BLaER1 treated with 17β-estradiol and CSF1 and Interleukin-3, amounts not matched to agents 10 nM and 100 nM (cell line): Measurements from ENCODE around the gene JADE1.

Source experiments
- H3K27ac ChIP-seq, 11 experiments: shearing (Covaris generic); formaldehyde crosslinking; 2 replicates each; pipeline ENCODE4 v1.8.1; 2022
- H3K27me3 ChIP-seq, 11 experiments: shearing (Covaris generic); formaldehyde crosslinking; 2 replicates each; pipeline ENCODE4 v1.8.1; 2022
- H3K36me3 ChIP-seq, 11 experiments: shearing (Covaris generic); formaldehyde crosslinking; 2 replicates each; pipeline ENCODE4 v1.8.1; 2022
- H3K4me1 ChIP-seq, 10 experiments: shearing (Covaris generic); formaldehyde crosslinking; 2 replicates each; pipeline ENCODE4 v1.8.1; 2022
- H3K4me2 ChIP-seq, 11 experiments: shearing (Covaris generic); formaldehyde crosslinking; 2 replicates each; pipeline ENCODE4 v1.8.1; 2022
- H3K4me3 ChIP-seq, 10 experiments: shearing (Covaris generic); formaldehyde crosslinking; 2 replicates each; pipeline ENCODE4 v1.8.1; 2022
- H3K9ac ChIP-seq, 11 experiments: shearing (Covaris generic); formaldehyde crosslinking; 2 replicates each; pipeline ENCODE4 v1.8.1; 2022
- H3K9me3 ChIP-seq, 11 experiments: shearing (Covaris generic); formaldehyde crosslinking; replicated peaks in 1 of 11; 2 replicates each; pipeline ENCODE4 v1.8.1; 2022
- H4K20me1 ChIP-seq, 11 experiments: shearing (Covaris generic); formaldehyde crosslinking; 2 replicates each; pipeline ENCODE4 v1.8.1; 2022
- Cebpa-rat ChIP-seq, 11 experiments: shearing (Covaris generic); IDR thresholded peaks; 2 replicates each; pipeline ENCODE4 v1.8.1; 2022

The JADE1 gene

DNA sequence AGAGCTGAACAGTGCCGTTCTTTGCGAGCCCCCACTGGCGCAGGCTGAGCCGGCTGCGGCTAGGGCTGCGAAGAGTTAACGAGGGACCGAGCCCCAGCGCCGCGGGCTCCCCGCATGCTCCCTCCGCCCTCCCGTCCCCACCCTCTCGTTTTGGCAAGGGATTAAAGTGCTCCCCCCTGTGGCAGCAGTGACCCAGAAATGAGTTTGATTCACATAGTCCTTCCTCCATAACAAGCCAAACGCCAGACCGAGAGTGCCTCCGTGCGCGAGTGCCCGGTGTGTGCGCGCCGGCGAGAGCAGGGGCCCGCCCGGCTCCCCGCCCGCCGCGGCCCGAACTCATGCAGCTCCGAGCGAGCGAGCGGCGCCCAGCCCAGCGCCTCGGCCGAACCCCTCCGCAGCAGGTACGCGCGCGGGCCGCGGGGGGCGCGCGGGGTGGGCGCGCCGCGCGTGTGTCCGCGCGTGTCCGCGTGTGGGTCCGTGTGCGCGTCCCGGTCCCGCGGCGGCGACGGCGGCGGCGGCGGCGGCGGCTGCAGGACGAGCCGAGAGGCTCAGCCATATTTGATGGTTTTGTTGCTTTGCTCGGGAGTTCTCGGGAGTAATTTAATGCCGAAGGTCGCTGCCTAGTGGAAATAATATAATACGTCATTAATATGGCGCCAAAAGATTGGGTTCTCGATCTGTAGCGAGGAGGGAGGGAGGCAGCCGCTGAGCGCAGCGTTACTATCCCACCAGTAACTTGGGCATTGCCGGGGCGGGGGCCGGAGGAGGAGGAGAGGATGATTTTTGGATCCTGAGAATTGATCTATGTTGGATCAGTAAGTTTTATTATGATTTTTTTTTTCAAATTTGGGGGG is at the start of gene JADE1:
Gene JADE1, plus strand, starts transcription at position 224 of the 854 bp plus-strand sequence. CDS start 22,059 bp downstream, outside the sequence.
- Histone ChIP-seq H3K9me3 (peaks cover 0 to under 1% (median 0%) of the 10 kb centered on the region in 11 experiments; a peak in 4 of 22 replicates), H3K4me2 (peak within 1 kb of the TSS; percentile 79 to 99 (median 91)), H3K27me3 (no peaks in the 10 kb centered on the region), H3K4me1 (peaks cover 13 to 22% (median 17%) of the 10 kb centered on the region in 10 experiments), H4K20me1 (peaks cover 0 to 19% (median 0%) of the 10 kb centered on the region in 11 experiments; a peak in 4 of 22 replicates), H3K36me3 (no peaks in the 10 kb centered on the region), H3K4me3 (peak within 1 kb of the TSS; percentile 74 to 94 (median 86)), H3K27ac (peak within 1 kb of the TSS; percentile 48 to 100 (median 99)), H3K9ac (peak within 1 kb of the TSS; percentile 79 to 99 (median 98))
- no peak for TF ChIP-seq Cebpa-rat (IDR thresholded peaks at IDR 0.05)

DNA sequence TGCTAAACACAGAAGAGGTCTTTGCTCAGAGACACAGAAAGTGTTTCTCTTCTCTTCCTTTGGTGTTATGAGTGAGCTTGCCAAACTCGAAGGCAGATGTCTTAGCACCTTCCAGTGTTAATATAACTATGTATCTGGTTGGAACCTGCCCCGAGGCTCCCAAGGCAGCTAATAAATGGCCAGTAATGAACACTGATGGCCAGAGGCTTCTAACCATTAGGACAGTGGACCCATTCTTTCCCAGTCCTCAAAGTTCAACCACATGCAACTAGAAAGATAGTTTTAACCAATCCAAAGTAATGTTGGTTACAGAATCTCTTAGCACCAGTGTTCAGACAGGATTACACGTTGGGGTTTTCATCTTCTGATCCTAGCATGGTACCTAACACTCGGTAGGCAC is 42.7 kb upstream of the JADE1 start:
- TF ChIP-seq Cebpa-rat (IDR thresholded peaks at IDR 0.05): no peak
- Histone ChIP-seq H3K9me3 (no peaks in the 10 kb centered on the region), H3K36me3 (no peaks in the 10 kb centered on the region), H3K4me3 (no peak overlapping the region), H3K4me2 (no peak overlapping the region), H3K27me3 (no peaks in the 10 kb centered on the region), H3K9ac (no peak overlapping the region), H4K20me1 (no peaks in the 10 kb centered on the region), H3K4me1 (no peaks in the 10 kb centered on the region), H3K27ac (no peak overlapping the region)

DNA sequence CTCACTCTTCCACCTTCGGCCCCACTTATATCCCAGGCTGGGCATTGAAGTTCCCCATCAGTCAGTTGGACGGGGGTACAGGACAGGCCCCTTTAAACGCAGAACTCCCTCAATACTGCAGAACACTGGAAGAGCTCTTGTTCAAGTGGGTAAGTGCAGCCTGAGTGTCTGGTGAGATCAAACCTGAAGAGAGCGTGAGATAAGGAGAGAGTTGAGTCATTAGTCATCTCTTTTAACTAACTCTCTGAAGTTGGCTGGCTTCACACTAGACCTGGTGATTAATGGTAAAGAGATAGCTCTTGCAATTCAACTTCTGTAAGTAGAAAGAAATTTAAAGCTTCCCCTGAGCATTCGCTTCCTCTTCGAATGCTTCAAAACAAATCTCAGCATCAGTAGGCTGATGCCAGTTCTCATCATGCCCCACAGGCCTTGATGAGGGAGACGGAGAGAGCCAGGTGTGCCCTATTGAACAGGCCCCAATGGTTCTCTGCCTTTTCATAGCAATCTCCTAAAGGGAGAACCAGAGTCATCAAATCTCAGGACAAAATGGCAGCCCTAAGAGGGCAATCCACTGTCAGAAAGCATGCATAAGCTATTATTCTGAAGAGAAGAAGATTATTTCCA is 41.0 kb upstream of the JADE1 start:
- no peak overlapping the region for H3K4me3 ChIP-seq
- H3K9me3 ChIP-seq: no peaks in the 10 kb centered on the region
- no peak overlapping the region for H3K27ac ChIP-seq
- H4K20me1 ChIP-seq: no peaks in the 10 kb centered on the region
- H3K36me3 ChIP-seq: no peaks in the 10 kb centered on the region
- no peaks in the 10 kb centered on the region for H3K27me3 ChIP-seq
- H3K4me1 ChIP-seq: no peaks in the 10 kb centered on the region
- TF ChIP-seq Cebpa-rat (IDR thresholded peaks at IDR 0.05): no peak
- no peak overlapping the region for H3K9ac ChIP-seq
- H3K4me2 ChIP-seq: no peak overlapping the region

DNA sequence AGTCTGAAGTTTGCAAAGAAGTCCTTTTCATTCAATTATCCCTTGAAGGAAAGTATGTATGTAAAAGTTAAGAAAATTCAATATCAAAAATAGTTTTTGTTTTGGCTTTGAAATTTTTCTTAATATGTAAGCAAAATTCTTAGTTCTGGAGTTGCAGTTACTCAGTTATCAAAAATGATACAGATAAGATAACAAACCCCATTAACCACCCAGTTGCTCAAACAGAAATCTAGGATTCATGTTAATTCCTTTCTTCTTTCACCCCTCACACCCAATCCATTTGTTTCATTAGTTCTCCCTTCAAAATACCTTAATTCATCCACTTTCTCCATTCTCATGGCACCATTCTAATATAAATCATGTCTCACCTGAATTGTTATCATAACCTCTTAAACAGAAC is 40.5 kb upstream of the JADE1 start:
- no peaks in the 10 kb centered on the region for H3K36me3 ChIP-seq
- H3K4me3 ChIP-seq: no peak overlapping the region
- no peaks in the 10 kb centered on the region for H3K4me1 ChIP-seq
- no peak overlapping the region for H3K27ac ChIP-seq
- H3K9me3 ChIP-seq: no peaks in the 10 kb centered on the region
- H3K27me3 ChIP-seq: no peaks in the 10 kb centered on the region
- H3K4me2 ChIP-seq: no peak overlapping the region
- no peaks in the 10 kb centered on the region for H4K20me1 ChIP-seq
- no peak for TF ChIP-seq Cebpa-rat (IDR thresholded peaks at IDR 0.05)
- no peak overlapping the region for H3K9ac ChIP-seq

DNA sequence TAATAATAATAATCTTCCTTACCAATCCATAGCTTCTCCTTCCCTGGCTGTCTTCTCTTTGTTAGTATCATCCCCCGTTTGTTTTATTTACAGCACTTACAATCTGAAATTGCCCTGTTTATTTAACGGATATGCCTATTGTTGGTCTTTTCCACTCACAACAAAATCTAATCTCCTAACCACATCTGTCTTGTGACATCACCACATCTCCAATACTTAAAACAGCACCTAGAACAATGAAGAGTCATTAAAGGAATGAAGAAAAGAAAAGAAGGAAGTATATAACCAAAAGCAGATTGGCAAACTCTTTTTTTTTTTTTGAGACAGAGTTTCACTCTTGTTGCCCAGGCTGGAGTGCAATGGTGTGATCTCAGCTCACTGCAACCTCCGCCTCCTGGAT is 38.7 kb upstream of the JADE1 start:
- no peaks in the 10 kb centered on the region for H3K27me3 ChIP-seq
- no peak overlapping the region for H3K9ac ChIP-seq
- no peak for TF ChIP-seq Cebpa-rat (IDR thresholded peaks at IDR 0.05)
- H3K9me3 ChIP-seq: peaks cover 0 to 5% (median 0%) of the 10 kb centered on the region in 11 experiments; a peak in 1 of 22 replicates
- no peak overlapping the region for H3K4me2 ChIP-seq
- no peak overlapping the region for H3K4me3 ChIP-seq
- no peaks in the 10 kb centered on the region for H3K36me3 ChIP-seq
- H3K4me1 ChIP-seq: no peaks in the 10 kb centered on the region
- H4K20me1 ChIP-seq: no peaks in the 10 kb centered on the region
- no peak overlapping the region for H3K27ac ChIP-seq

DNA sequence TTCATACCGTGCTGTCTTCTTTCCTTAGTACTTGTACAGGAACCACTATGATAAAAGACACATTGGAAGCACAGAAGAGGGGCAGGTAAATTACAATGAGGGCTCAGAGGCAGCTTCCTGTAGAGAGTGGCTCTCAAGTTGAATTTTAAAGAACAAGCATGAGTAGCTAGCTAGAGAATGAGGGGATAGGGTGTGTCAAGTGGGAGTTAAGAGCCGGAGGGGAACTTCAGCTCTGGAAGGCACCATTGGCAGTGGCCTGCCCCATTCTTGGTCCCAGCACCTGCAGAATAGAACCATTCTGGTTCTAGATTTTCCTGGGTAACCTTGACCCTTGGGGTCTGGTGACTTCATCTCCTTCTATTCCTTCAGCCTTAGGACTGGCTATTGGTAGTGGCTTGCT is 34.0 kb upstream of the JADE1 start:
- Histone ChIP-seq H3K4me1 (no peaks in the 10 kb centered on the region), H3K27ac (no peak overlapping the region), H4K20me1 (no peaks in the 10 kb centered on the region), H3K4me3 (no peak overlapping the region), H3K36me3 (no peaks in the 10 kb centered on the region), H3K27me3 (no peaks in the 10 kb centered on the region), H3K9me3 (peaks cover 0 to 9% (median 0%) of the 10 kb centered on the region in 11 experiments; a peak in 2 of 22 replicates), H3K4me2 (no peak overlapping the region), H3K9ac (no peak overlapping the region)
- no peak for TF ChIP-seq Cebpa-rat (IDR thresholded peaks at IDR 0.05)

DNA sequence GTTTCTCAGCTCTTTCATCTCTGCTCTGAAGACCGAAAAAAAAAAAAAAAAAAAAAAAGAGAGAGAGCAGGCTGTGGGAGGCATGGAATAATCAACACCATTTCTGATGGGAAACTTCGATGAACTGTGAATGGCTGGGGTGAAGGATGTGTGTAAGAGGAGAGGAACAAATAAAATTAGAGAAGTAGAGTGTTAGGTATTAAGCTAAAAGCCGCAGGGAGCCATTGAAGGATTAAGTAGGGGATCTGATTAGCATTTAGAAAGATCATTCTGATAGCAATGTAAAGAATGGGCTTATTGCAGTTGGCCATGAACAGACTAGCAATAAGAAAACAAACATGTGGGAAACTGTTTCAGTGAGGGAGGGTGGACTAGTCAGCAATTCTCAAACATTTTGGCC is 33.6 kb upstream of the JADE1 start:
- Histone ChIP-seq H3K4me2 (no peak overlapping the region), H3K27me3 (no peaks in the 10 kb centered on the region), H3K4me1 (no peaks in the 10 kb centered on the region), H3K9me3 (peaks cover 0 to 9% (median 0%) of the 10 kb centered on the region in 11 experiments; a peak in 2 of 22 replicates), H4K20me1 (no peaks in the 10 kb centered on the region), H3K9ac (no peak overlapping the region), H3K36me3 (no peaks in the 10 kb centered on the region), H3K27ac (no peak overlapping the region), H3K4me3 (no peak overlapping the region)
- no peak for TF ChIP-seq Cebpa-rat (IDR thresholded peaks at IDR 0.05)

DNA sequence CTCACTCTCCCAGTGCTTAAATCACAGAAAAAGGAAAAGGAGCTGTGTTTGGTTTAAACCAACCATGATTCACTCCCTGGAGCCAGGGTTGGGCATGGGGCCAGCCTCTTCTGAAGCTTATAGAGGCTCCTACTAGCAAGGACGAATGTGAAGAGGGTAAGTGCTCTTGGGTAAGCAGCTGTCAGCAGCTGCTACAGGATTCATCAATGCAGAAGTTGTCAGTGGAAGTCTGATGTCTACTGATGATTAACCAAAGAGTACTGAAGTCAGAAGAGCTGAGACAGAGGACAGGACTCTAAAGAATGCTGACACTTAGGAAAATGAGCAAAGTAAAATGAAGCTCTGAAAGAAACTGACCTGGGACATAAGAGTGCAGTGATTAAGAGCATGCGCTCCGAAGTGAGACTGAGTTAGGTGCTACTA is 32.7 kb upstream of the JADE1 start:
- H3K4me2 ChIP-seq: no peak overlapping the region
- no peak overlapping the region for H3K27ac ChIP-seq
- no peaks in the 10 kb centered on the region for H4K20me1 ChIP-seq
- TF ChIP-seq Cebpa-rat (IDR thresholded peaks at IDR 0.05): no peak
- no peak overlapping the region for H3K9ac ChIP-seq
- no peaks in the 10 kb centered on the region for H3K27me3 ChIP-seq
- no peaks in the 10 kb centered on the region for H3K4me1 ChIP-seq
- no peak overlapping the region for H3K4me3 ChIP-seq
- no peaks in the 10 kb centered on the region for H3K36me3 ChIP-seq
- peaks cover 0 to 9% (median 0%) of the 10 kb centered on the region in 11 experiments; a peak in 2 of 22 replicates for H3K9me3 ChIP-seq

DNA sequence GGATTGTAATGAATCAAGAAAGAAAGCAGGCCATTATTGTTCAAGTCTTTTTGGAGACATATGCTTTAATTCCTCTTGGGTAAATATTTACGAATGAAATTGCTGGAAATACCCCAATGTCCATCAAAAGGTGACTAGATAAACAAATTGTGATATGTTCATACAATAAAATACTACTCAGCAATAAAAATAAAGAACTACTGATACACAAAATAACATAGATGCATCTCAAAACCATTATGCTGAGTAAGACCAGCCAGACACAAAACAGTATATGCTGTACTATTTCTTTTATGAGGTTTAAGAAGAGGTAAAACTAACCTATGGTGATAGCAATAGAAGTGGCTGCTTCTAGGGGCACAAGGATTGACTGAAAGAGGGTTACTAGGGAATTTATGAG is 28.8 kb upstream of the JADE1 start:
- Histone ChIP-seq H3K36me3 (no peaks in the 10 kb centered on the region), H4K20me1 (no peaks in the 10 kb centered on the region), H3K9me3 (peaks cover 0 to 5% (median 0%) of the 10 kb centered on the region in 11 experiments; a peak in 2 of 22 replicates), H3K27me3 (no peaks in the 10 kb centered on the region), H3K4me1 (no peaks in the 10 kb centered on the region), H3K4me3 (no peak overlapping the region), H3K27ac (no peak overlapping the region), H3K9ac (no peak overlapping the region), H3K4me2 (no peak overlapping the region)
- no peak for TF ChIP-seq Cebpa-rat (IDR thresholded peaks at IDR 0.05)
